ENCODE results near the gene TXNRD1. TPM values are rescaled to one million over a fixed set of nuclear protein-coding genes. Genes with fewer than 3 reads are reported as not detected.
"Not testable (repeated sequence)": the region's sequence is repeated elsewhere in the genome, so short reads cannot be mapped to it uniquely, and the experiment has no call there.

Gene TXNRD1
- total and polyA plus RNA-seq, 8 donors, result 19.4 to 208 (median 76.8) TPM

DNA sequence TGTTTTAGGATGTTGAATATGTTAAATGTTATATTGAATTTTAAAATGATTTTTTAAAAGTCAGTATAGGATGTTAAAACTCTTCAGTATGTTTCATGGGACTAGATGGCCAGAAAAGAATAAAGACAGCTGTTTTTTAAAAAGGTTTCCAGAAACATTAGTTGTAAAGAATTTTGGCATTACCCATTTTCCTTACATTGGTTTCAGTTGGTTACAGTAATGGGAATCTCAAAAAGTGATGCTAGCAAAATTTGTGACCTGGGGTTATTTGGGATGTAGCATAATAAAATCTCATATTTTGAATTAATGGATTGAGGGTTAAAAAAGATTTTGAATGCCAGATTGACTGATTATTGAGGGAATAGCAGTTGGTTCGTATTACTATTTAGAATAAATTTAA lies 113.2 kb downstream of the TXNRD1 start:
- WGBS, 5 donors, result 82 to 100% (median 93%) methylated on average over 1 of the region's 1 CpG
- TF ChIP-seq EP300 (IDR thresholded peaks at IDR 0.05), result no peak
- TF ChIP-seq, protein P1, sequence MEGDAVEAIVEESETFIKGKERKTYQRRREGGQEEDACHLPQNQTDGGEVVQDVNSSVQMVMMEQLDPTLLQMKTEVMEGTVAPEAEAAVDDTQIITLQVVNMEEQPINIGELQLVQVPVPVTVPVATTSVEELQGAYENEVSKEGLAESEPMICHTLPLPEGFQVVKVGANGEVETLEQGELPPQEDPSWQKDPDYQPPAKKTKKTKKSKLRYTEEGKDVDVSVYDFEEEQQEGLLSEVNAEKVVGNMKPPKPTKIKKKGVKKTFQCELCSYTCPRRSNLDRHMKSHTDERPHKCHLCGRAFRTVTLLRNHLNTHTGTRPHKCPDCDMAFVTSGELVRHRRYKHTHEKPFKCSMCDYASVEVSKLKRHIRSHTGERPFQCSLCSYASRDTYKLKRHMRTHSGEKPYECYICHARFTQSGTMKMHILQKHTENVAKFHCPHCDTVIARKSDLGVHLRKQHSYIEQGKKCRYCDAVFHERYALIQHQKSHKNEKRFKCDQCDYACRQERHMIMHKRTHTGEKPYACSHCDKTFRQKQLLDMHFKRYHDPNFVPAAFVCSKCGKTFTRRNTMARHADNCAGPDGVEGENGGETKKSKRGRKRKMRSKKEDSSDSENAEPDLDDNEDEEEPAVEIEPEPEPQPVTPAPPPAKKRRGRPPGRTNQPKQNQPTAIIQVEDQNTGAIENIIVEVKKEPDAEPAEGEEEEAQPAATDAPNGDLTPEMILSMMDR (IDR thresholded peaks at IDR 0.05), result no peak
- TF ChIP-seq POLR2AphosphoS5 (IDR thresholded peaks at IDR 0.05), result no peak
- TF ChIP-seq POLR2A (IDR thresholded peaks at IDR 0.05), result no peak
- Histone ChIP-seq H3K4me1 (no peaks in the 10 kb centered on the region), H3K9me3 (no peaks in the 10 kb centered on the region), H3K27me3 (no peaks in the 10 kb centered on the region), H3K36me3 (peaks cover 42 to 99% (median 93%) of the 10 kb centered on the region in 4 donors), H3K27ac (no peak overlapping the region), H3K4me3 (no peak overlapping the region)
- DNase-seq, result no peak
- intact Hi-C loops (cut with DNase I; ENCODE audit: low total_unique reads), result no loop called here

GRCh38 chr12:104329707-104330532 lies 114.3 kb downstream of the TXNRD1 start:
- H3K4me3 ChIP-seq, result no peak overlapping the region
- TF ChIP-seq EP300 (IDR thresholded peaks at IDR 0.05), result no peak
- TF ChIP-seq, protein P1 (IDR thresholded peaks at IDR 0.05), result no peak
- TF ChIP-seq POLR2A (IDR thresholded peaks at IDR 0.05), result no peak
- no peak for TF ChIP-seq POLR2AphosphoS5 (IDR thresholded peaks at IDR 0.05)
- H3K27ac ChIP-seq, result no peak overlapping the region
- H3K4me1 ChIP-seq, result no peaks in the 10 kb centered on the region
- intact Hi-C loops (cut with DNase I; ENCODE audit: low total_unique reads), result no loop called here
- WGBS, 5 donors, result 85 to 92% (median 89%) methylated on average over 5 of the region's 5 CpGs
- no peaks in the 10 kb centered on the region for H3K9me3 ChIP-seq
- H3K36me3 ChIP-seq, result peaks cover 47 to 99% (median 93%) of the 10 kb centered on the region in 4 donors
- H3K27me3 ChIP-seq, result no peaks in the 10 kb centered on the region
- DNase-seq, result no peak

GRCh38 chr12:104331376-104331775 lies 115.8 kb downstream of the TXNRD1 start:
- WGBS, 5 donors, result 92 to 96% (median 95%) methylated on average over 2 of the region's 2 CpGs
- peaks cover 47 to 99% (median 93%) of the 10 kb centered on the region in 4 donors for H3K36me3 ChIP-seq

DNA sequence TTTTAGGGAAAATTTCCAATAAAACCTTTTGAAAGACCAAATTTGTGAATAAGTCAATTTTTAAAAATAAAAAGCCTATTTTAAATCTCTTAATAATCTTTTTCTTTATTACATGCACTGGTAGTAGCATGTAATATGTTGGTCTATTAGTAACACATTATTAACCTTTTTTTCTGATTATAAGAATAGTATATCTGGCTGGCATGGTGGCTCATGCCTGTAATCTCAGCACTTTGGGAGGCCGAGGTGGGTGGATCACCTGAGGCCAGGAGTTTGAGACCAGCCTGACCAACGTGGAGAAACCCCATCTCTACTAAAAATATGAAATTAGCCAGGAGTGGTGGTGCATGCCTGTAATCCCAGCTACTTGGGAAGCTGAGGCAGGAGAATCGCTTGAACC lies 116.7 kb downstream of the TXNRD1 start:
- H3K27me3 ChIP-seq; H3K4me1 ChIP-seq; H3K9me3 ChIP-seq; DNase-seq; H3K27ac ChIP-seq; intact Hi-C loops (cut with DNase I; ENCODE audit: low total_unique reads); H3K4me3 ChIP-seq: not testable (repeated sequence)
- 88 to 98% (median 93%) methylated on average over 3 of the region's 3 CpGs for WGBS, 5 donors
- peaks cover 47 to 99% (median 93%) of the 10 kb centered on the region in 4 donors for H3K36me3 ChIP-seq

More at GRCh38 chr12:104331376-104331775, 115.8 kb downstream of the TXNRD1 start:
- no peaks in the 10 kb centered on the region for H3K27me3 ChIP-seq
- no peak overlapping the region for H3K4me3 ChIP-seq
- no peak overlapping the region for H3K27ac ChIP-seq
- intact Hi-C loops (cut with DNase I; ENCODE audit: low total_unique reads), result no loop called here
- H3K9me3 ChIP-seq, result no peaks in the 10 kb centered on the region
- TF ChIP-seq, protein P1 (IDR thresholded peaks at IDR 0.05), result no peak
- no peak for TF ChIP-seq POLR2AphosphoS5 (IDR thresholded peaks at IDR 0.05)
- TF ChIP-seq POLR2A (IDR thresholded peaks at IDR 0.05), result no peak
- TF ChIP-seq EP300 (IDR thresholded peaks at IDR 0.05), result no peak
- no peak for DNase-seq
- H3K4me1 ChIP-seq, result no peaks in the 10 kb centered on the region
